Measurements from ENCODE around the gene BMF.
"Not testable (repeated sequence)": the region's sequence is repeated elsewhere in the genome, so short reads cannot be mapped to it uniquely, and the experiment has no call there.

The BMF gene
- total RNA-seq: 7.1 to 11.6 (median 7.8) reads per million in 3 donors

GRCh38 chr15:40108855-40109735 lies at the start of gene BMF:
TSS of gene BMF (minus strand) at chr15:40108879. CDS start at chr15:40106086, 2,793 bp downstream.
- peak; percentile 92 to 96 (median 94) for DNase-seq
- Histone ChIP-seq H3K27ac (ENCODE audit: insufficient read depth, low read length, poor library complexity, severe bottlenecking) (no peak within 1 kb of the TSS), H3K9me3 (ENCODE audit: control insufficient read depth, low read length) (no peaks in the 10 kb centered on the region), H3K4me3 (ENCODE audit: insufficient read depth, low read depth, low read length, poor library complexity, severe bottlenecking) (peak within 1 kb of the TSS; percentile 69), H3K36me3 (ENCODE audit: control insufficient read depth, insufficient read depth, low read length) (no peaks in the 10 kb centered on the region), H3K4me1 (ENCODE audit: control insufficient read depth, insufficient read depth, low read length, poor library complexity, severe bottlenecking) (peaks cover 24% of the 10 kb centered on the region), H3K27me3 (replicated peaks; ENCODE audit: control insufficient read depth, insufficient read depth, low read length, poor library complexity, severe bottlenecking) (no peaks in the 10 kb centered on the region)

- Histone ChIP-seq H3K4me3 (ENCODE audit: insufficient read depth, low read depth, low read length, poor library complexity, severe bottlenecking) (no peak overlapping the region), H3K9me3 (ENCODE audit: control insufficient read depth, low read length) (no peaks in the 10 kb centered on the region), H3K27me3 (replicated peaks; ENCODE audit: control insufficient read depth, insufficient read depth, low read length, poor library complexity, severe bottlenecking) (no peaks in the 10 kb centered on the region), H3K27ac (ENCODE audit: insufficient read depth, low read length, poor library complexity, severe bottlenecking) (no peak overlapping the region), H3K4me1 (ENCODE audit: control insufficient read depth, insufficient read depth, low read length, poor library complexity, severe bottlenecking) (no peaks in the 10 kb centered on the region), H3K36me3 (ENCODE audit: control insufficient read depth, insufficient read depth, low read length) (no peaks in the 10 kb centered on the region)
- DNase-seq: no peak
These were observed 49.2 kb upstream of the BMF start for GRCh38 chr15:40157778-40158447.

DNA sequence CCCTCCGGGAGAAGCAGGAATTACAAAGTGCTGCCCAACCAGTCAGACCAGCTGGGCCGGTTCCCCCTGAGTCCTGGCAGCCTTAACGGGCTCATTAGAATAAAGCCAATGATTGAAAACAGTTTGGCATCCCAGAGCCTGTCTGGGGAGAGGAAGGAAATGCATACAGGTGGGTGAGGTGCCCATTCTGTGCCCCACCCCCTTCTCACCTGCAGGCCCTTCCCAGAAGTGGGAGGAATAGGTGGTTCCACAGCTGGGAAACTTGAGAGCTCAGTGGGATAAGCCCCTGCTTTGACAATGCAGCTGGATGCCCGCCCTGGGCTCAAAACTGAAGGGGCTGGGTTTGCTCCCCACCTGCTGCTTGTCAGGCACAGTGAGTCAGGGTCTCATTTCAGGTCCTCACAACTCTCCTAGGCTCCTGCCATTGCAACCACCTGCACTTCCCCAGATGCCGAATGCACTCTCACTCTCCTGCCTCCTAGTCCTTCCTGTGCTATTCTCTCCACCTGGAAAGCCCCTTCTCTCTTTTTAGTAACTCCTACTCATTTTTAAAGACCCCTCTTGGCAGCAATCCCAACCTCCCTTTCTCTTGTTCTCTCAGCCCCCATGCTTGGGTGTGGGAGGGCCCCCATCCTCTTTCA lies 46.7 kb upstream of the BMF start:
- no peaks in the 10 kb centered on the region for H3K4me1 ChIP-seq (ENCODE audit: control insufficient read depth, insufficient read depth, low read length, poor library complexity, severe bottlenecking)
- H3K4me3 ChIP-seq (ENCODE audit: insufficient read depth, low read depth, low read length, poor library complexity, severe bottlenecking): no peak overlapping the region
- no peaks in the 10 kb centered on the region for H3K27me3 ChIP-seq (replicated peaks; ENCODE audit: control insufficient read depth, insufficient read depth, low read length, poor library complexity, severe bottlenecking)
- no peaks in the 10 kb centered on the region for H3K9me3 ChIP-seq (ENCODE audit: control insufficient read depth, low read length)
- no peak for DNase-seq
- no peak overlapping the region for H3K27ac ChIP-seq (ENCODE audit: insufficient read depth, low read length, poor library complexity, severe bottlenecking)
- no peaks in the 10 kb centered on the region for H3K36me3 ChIP-seq (ENCODE audit: control insufficient read depth, insufficient read depth, low read length)

DNA sequence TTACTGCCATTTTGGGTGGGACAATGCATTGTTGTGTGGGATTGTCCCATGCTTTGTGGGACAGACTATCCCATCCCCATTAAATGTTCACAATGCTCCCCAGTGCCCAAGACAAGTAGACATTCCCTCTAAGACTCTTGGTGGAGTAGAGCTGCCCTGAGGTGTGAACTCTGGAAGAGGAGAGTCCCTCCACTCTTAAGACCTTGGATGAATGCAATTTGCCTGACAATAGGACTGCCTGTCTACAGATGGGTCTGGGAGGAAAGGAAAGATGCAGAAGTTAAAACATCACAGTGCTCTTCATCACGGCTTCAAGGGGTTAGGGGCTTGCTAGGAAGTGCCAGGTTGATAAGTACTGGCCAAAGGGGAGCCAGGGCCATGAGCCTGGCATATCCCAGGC lies 46.1 kb upstream of the BMF start:
- H3K27me3 ChIP-seq (replicated peaks; ENCODE audit: control insufficient read depth, insufficient read depth, low read length, poor library complexity, severe bottlenecking); H3K4me3 ChIP-seq (ENCODE audit: insufficient read depth, low read depth, low read length, poor library complexity, severe bottlenecking); H3K4me1 ChIP-seq (ENCODE audit: control insufficient read depth, insufficient read depth, low read length, poor library complexity, severe bottlenecking); H3K27ac ChIP-seq (ENCODE audit: insufficient read depth, low read length, poor library complexity, severe bottlenecking); H3K9me3 ChIP-seq (ENCODE audit: control insufficient read depth, low read length); H3K36me3 ChIP-seq (ENCODE audit: control insufficient read depth, insufficient read depth, low read length); DNase-seq: not testable (repeated sequence)

DNA sequence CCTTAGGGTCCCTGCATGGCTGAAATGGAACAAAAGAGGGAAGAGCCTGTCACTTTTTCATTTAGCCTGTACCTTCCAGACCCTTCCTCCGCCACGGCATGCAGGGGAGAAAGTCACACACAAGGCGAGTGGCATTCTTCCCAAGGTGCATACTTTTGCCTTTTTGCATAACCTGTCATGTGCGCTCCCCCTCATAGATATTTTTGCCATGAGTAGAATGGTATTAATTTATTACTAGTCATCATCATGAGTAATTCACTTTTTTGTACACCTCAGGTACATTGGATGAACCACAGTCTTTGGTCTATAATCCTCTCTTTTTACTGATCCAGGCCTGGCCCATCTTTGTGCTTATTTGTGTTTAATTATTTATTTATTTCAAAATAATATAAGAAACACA lies 43.3 kb upstream of the BMF start:
- Histone ChIP-seq H3K4me1 (ENCODE audit: control insufficient read depth, insufficient read depth, low read length, poor library complexity, severe bottlenecking) (no peaks in the 10 kb centered on the region), H3K4me3 (ENCODE audit: insufficient read depth, low read depth, low read length, poor library complexity, severe bottlenecking) (no peak overlapping the region), H3K27ac (ENCODE audit: insufficient read depth, low read length, poor library complexity, severe bottlenecking) (no peak overlapping the region), H3K36me3 (ENCODE audit: control insufficient read depth, insufficient read depth, low read length) (no peaks in the 10 kb centered on the region), H3K9me3 (ENCODE audit: control insufficient read depth, low read length) (no peaks in the 10 kb centered on the region), H3K27me3 (replicated peaks; ENCODE audit: control insufficient read depth, insufficient read depth, low read length, poor library complexity, severe bottlenecking) (no peaks in the 10 kb centered on the region)
- no peak for DNase-seq

- DNase-seq: no peak
- no peaks in the 10 kb centered on the region for H3K9me3 ChIP-seq (ENCODE audit: control insufficient read depth, low read length)
- no peaks in the 10 kb centered on the region for H3K36me3 ChIP-seq (ENCODE audit: control insufficient read depth, insufficient read depth, low read length)
- no peak overlapping the region for H3K27ac ChIP-seq (ENCODE audit: insufficient read depth, low read length, poor library complexity, severe bottlenecking)
- no peaks in the 10 kb centered on the region for H3K27me3 ChIP-seq (replicated peaks; ENCODE audit: control insufficient read depth, insufficient read depth, low read length, poor library complexity, severe bottlenecking)
- no peaks in the 10 kb centered on the region for H3K4me1 ChIP-seq (ENCODE audit: control insufficient read depth, insufficient read depth, low read length, poor library complexity, severe bottlenecking)
- no peak overlapping the region for H3K4me3 ChIP-seq (ENCODE audit: insufficient read depth, low read depth, low read length, poor library complexity, severe bottlenecking)
These were observed 42.8 kb upstream of the BMF start for GRCh38 chr15:40151499-40151898.

- no peak overlapping the region for H3K27ac ChIP-seq (ENCODE audit: insufficient read depth, low read length, poor library complexity, severe bottlenecking)
- DNase-seq: no peak
These were observed 41.7 kb upstream of the BMF start for GRCh38 chr15:40150163-40150925.

DNA sequence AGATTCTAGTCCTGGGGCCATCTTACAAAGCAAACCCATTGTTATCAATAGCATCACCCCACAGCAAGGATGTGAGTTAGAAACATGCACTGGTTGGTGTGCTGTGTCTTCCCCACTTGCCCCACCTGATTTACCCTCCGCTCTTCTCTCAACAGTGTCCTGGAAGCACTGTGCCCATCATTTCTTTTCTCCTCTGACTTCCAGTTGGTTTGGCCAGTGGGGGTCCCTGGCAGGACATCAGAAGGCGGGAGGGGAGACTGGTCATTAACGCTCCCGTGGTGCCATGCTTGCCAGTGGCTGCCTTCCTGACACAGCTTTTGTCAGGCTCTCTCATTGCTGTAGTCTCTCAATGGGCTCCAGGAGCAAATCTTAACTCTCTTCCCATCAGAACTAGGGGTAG lies 40.7 kb upstream of the BMF start:
- H3K27ac ChIP-seq (ENCODE audit: insufficient read depth, low read length, poor library complexity, severe bottlenecking): no peak overlapping the region
- H3K4me1 ChIP-seq (ENCODE audit: control insufficient read depth, insufficient read depth, low read length, poor library complexity, severe bottlenecking): no peaks in the 10 kb centered on the region

More at GRCh38 chr15:40150163-40150925, 41.7 kb upstream of the BMF start:
- no peaks in the 10 kb centered on the region for H3K36me3 ChIP-seq (ENCODE audit: control insufficient read depth, insufficient read depth, low read length)
- no peaks in the 10 kb centered on the region for H3K4me1 ChIP-seq (ENCODE audit: control insufficient read depth, insufficient read depth, low read length, poor library complexity, severe bottlenecking)
- no peaks in the 10 kb centered on the region for H3K9me3 ChIP-seq (ENCODE audit: control insufficient read depth, low read length)
- H3K27me3 ChIP-seq (replicated peaks; ENCODE audit: control insufficient read depth, insufficient read depth, low read length, poor library complexity, severe bottlenecking): no peaks in the 10 kb centered on the region
- no peak overlapping the region for H3K4me3 ChIP-seq (ENCODE audit: insufficient read depth, low read depth, low read length, poor library complexity, severe bottlenecking)

DNA sequence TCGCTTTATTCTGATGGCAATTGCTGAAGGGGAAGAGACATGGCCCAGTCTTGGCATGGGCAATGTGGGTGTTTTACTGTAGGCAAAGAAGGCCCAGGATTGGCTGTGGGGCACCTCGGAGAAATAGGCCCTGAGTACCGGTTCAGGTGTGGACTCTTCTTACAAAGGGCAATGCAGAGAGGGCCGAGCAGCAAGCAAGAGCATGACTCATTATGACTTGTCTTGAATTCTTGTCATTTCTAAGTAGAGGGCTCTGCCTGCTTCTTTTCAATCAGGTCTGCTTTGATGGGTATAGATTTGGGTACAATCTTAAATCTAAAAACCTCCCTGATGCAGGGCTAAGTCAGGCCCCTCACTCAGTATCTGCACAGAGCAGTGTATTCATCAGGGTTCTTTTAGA lies 37.4 kb upstream of the BMF start:
- H3K4me3 ChIP-seq (ENCODE audit: insufficient read depth, low read depth, low read length, poor library complexity, severe bottlenecking): no peak overlapping the region
- no peaks in the 10 kb centered on the region for H3K36me3 ChIP-seq (ENCODE audit: control insufficient read depth, insufficient read depth, low read length)
- no peak overlapping the region for H3K27ac ChIP-seq (ENCODE audit: insufficient read depth, low read length, poor library complexity, severe bottlenecking)
- no peak for DNase-seq
- no peaks in the 10 kb centered on the region for H3K4me1 ChIP-seq (ENCODE audit: control insufficient read depth, insufficient read depth, low read length, poor library complexity, severe bottlenecking)
- H3K9me3 ChIP-seq (ENCODE audit: control insufficient read depth, low read length): no peaks in the 10 kb centered on the region
- H3K27me3 ChIP-seq (replicated peaks; ENCODE audit: control insufficient read depth, insufficient read depth, low read length, poor library complexity, severe bottlenecking): no peaks in the 10 kb centered on the region

More for the DNA sequence above, 40.7 kb upstream of the BMF start:
- Histone ChIP-seq H3K27me3 (replicated peaks; ENCODE audit: control insufficient read depth, insufficient read depth, low read length, poor library complexity, severe bottlenecking) (no peaks in the 10 kb centered on the region), H3K36me3 (ENCODE audit: control insufficient read depth, insufficient read depth, low read length) (no peaks in the 10 kb centered on the region), H3K9me3 (ENCODE audit: control insufficient read depth, low read length) (no peaks in the 10 kb centered on the region), H3K4me3 (ENCODE audit: insufficient read depth, low read depth, low read length, poor library complexity, severe bottlenecking) (no peak overlapping the region)
- DNase-seq: no peak

All from effector memory CD4-positive, alpha-beta T cell (primary cell).